GM18511 (cell line): ENCODE data around the gene TPM1.

Experiments used
- ATAC-seq: cut with Tn5 transposase; IDR thresholded peaks from one replicate; pipeline ENCODE4 v1.9.1; 2021; ENCODE audit warnings: mild to moderate bottlenecking, moderate library complexity; ENCODE audit not compliant: unreplicated experiment

Gene TPM1

GRCh38 chr15:63040954-63041353 lies 1.6 kb upstream of the TPM1 start:
- no peak for ATAC-seq

GRCh38 chr15:63041402-63041973 lies 1.1 kb upstream of the TPM1 start:
- ATAC-seq = no peak

- ATAC-seq = no peak
Observed at GRCh38 chr15:63042877-63043334, 359 bp downstream of the TPM1 start.

GRCh38 chr15:63043335-63044076 lies 959 bp downstream of the TPM1 start:
- ATAC-seq = no peak

GRCh38 chr15:63044077-63044644 lies 1.6 kb downstream of the TPM1 start:
- no peak for ATAC-seq

- ATAC-seq = no peak
Observed at GRCh38 chr15:63044645-63045464, 2.3 kb downstream of the TPM1 start.

GRCh38 chr15:63045465-63045840 lies 2.9 kb downstream of the TPM1 start:
- no peak for ATAC-seq

GRCh38 chr15:63045879-63046278 lies 3.3 kb downstream of the TPM1 start:
- no peak for ATAC-seq

GRCh38 chr15:63046917-63047760 lies 4.6 kb downstream of the TPM1 start:
- ATAC-seq = no peak

GRCh38 chr15:63047792-63048114 lies 5.2 kb downstream of the TPM1 start:
- ATAC-seq = no peak

GRCh38 chr15:63048115-63048775 lies 5.7 kb downstream of the TPM1 start:
- ATAC-seq = peak; percentile 90

- peak; percentile 7 for ATAC-seq
Observed at GRCh38 chr15:63048776-63049665, 6.5 kb downstream of the TPM1 start.

GRCh38 chr15:63049783-63050371 lies 7.3 kb downstream of the TPM1 start:
- ATAC-seq = no peak

- no peak for ATAC-seq
Observed at GRCh38 chr15:63050731-63051155, 8.2 kb downstream of the TPM1 start.

GRCh38 chr15:63051156-63052066 lies 8.9 kb downstream of the TPM1 start:
- ATAC-seq = no peak

GRCh38 chr15:63052077-63052841 lies 9.7 kb downstream of the TPM1 start:
- ATAC-seq = no peak
